Fibroblast of lung (primary cell): ENCODE results near the gene FAM168B. TPM values are rescaled to one million over a fixed set of nuclear protein-coding genes. Genes with fewer than 3 reads are reported as not detected.

Experiments used
- DNase-seq, 2 donors: peaks; one replicate each; pipeline versions ENCODE4 v3.0.0 to v3.0.0-alpha.2; 2010; ENCODE audit warnings: low read depth in 2 of 2
- H2AFZ ChIP-seq: 2 replicates; pipeline ENCODE4 v1.5.1; 2012; ENCODE audit warnings: low read length, control low read depth, inconsistent platforms
- H3K27ac ChIP-seq: 2 replicates; pipeline ENCODE4 v1.5.1; 2011; ENCODE audit warnings: low read length, control low read depth; ENCODE audit not compliant: insufficient read depth
- H3K27me3 ChIP-seq: 2 replicates; pipeline ENCODE4 v1.5.1; 2011; ENCODE audit warnings: mild to moderate bottlenecking, low read length; ENCODE audit not compliant: control insufficient read depth, insufficient read depth
- H3K36me3 ChIP-seq: 2 replicates; pipeline ENCODE4 v1.5.1; 2011; ENCODE audit warnings: low read length; ENCODE audit not compliant: control insufficient read depth, insufficient read depth
- H3K4me1 ChIP-seq: 2 replicates; pipeline ENCODE4 v1.5.1; 2011; ENCODE audit warnings: low read length; ENCODE audit not compliant: control insufficient read depth, insufficient read depth; ENCODE audit errors: extremely low read depth
- H3K4me2 ChIP-seq: 2 replicates; pipeline ENCODE4 v1.5.1; 2011; ENCODE audit warnings: low read length, control low read depth; ENCODE audit not compliant: insufficient read depth; ENCODE audit errors: extremely low read depth
- H3K4me3 ChIP-seq, 4 experiments: fragments of 200-600 bp in 1 of 4; sonication (generic) in 1 of 4; replicated peaks in 1 of 4; 2 replicates each; pipeline ENCODE4 v1.5.1; 2011 to 2016; ENCODE audit warnings: low read length in 4 of 4, low read depth in 3 of 4, mild to moderate bottlenecking in 3 of 4, control low read depth in 2 of 4, inconsistent platforms in 1 of 4, mixed read lengths in 1 of 4; ENCODE audit not compliant: insufficient read depth in 1 of 4; ENCODE audit errors: control extremely low read depth in 1 of 4
- H3K79me2 ChIP-seq: 2 replicates; pipeline ENCODE4 v1.5.1; 2012; ENCODE audit warnings: mild to moderate bottlenecking, low read length, inconsistent platforms; ENCODE audit not compliant: control insufficient read depth, insufficient read depth
- H3K9ac ChIP-seq: 2 replicates; pipeline ENCODE4 v1.5.1; 2011; ENCODE audit warnings: mild to moderate bottlenecking, low read length, control low read depth; ENCODE audit not compliant: insufficient read depth
- H3K9me3 ChIP-seq: 2 replicates; pipeline ENCODE4 v1.5.1; 2012; ENCODE audit warnings: low read depth, low read length; ENCODE audit not compliant: control insufficient read depth, insufficient read depth
- H4K20me1 ChIP-seq: 2 replicates; pipeline ENCODE4 v1.5.1; 2011; ENCODE audit warnings: low read length; ENCODE audit not compliant: control insufficient read depth, insufficient read depth; ENCODE audit errors: extremely low read depth
- EZH2 ChIP-seq: IDR thresholded peaks from 2 replicates; pipeline ENCODE4 v1.5.1; 2012; ENCODE audit warnings: low read length, control low read depth, mild to moderate bottlenecking; ENCODE audit errors: missing control alignments
- polyA plus RNA-seq, 2 donors: library from polyadenylated mRNA; depleted of rRNA in 1 of 2; stranded (reverse) in 1 of 2; unstranded in 1 of 2; fragments of >200 nt; gene quantifications; 2 replicates each; pipeline ENCODE4 v1.2.1, GENCODE V29; 2011 to 2012; ENCODE audit warnings: missing spikeins in 1 of 2
- total RNA-seq: library from RNA; depleted of rRNA; stranded (reverse); fragments of >200 nt; gene quantifications from 2 replicates; pipeline ENCODE4 v1.2.1, GENCODE V29; 2014
- TF ChIP-seq, protein P1 (sequence below), 2 donors: IDR thresholded peaks in 1 of 2; conservative IDR thresholded peaks in 1 of 2; 1 replicate in 1 of 2; 2 replicates in 1 of 2; pipeline ENCODE4 v1.5.1; 2011 to 2012; ENCODE audit warnings: low read length in 2 of 2, control low read depth in 1 of 2, inconsistent platforms in 1 of 2, low read depth in 1 of 2, mild to moderate bottlenecking in 1 of 2

FAM168B gene
- total and polyA plus RNA-seq, 2 donors (not counting 1 experiment from before 2014, with no cell fraction given) = 71.2 to 87.8 TPM

DNA sequence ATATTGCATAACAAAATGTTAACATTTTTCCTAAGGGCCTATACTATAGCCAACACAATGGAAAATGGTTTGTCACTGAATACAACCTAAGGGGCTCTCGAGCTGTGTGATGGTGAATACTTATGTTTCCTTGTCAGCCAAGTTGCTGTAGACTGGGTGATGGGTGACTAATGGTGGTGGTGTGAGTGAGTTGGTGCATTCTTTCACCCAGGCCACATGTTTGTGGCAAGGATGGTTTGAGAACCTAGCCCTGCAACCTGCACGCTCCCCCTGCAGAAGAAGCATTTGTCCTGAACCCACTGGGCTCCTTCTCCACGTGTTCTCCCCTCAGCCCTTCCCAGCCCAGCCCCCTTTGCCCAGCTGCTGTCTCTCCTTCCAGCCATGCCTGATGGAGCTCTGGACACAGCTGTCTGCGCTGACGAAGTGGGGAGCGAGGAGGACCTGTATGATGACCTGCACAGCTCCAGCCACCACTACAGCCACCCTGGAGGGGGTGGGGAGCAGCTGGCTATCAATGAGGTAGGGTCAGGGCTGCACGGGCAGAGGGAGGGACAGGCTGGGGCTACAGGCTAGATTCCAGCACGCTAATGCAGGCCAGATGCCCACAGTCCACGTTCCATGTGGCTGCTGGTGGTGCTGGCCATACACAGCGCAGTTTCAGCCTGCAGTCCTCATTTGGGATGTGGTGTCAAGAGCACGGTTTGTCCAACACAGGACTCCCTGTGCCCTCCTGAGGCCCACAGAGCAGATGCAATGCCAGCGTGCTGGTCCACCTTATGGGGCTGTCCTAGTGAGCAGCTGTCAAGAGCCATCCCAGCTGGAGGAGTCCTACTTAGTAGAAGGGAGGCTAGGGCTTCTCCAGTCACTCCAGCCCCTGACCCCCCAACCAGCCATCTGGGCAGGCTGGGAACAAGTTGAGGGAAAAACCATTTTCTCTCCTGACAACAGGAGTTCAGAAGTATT, 65.4 kb downstream of the FAM168B start:
- no peak overlapping the region for H3K4me3 ChIP-seq
- no peaks in the 10 kb centered on the region for H3K36me3 ChIP-seq
- no peaks in the 10 kb centered on the region for H3K79me2 ChIP-seq
- H3K4me1 ChIP-seq = no peaks in the 10 kb centered on the region
- H3K4me2 ChIP-seq = no peak overlapping the region
- H3K9ac ChIP-seq = no peak overlapping the region
- no peaks in the 10 kb centered on the region for H4K20me1 ChIP-seq
- no peak for DNase-seq
- no peaks in the 10 kb centered on the region for H3K9me3 ChIP-seq
- no peaks in the 10 kb centered on the region for H3K27me3 ChIP-seq
- TF ChIP-seq, protein P1, sequence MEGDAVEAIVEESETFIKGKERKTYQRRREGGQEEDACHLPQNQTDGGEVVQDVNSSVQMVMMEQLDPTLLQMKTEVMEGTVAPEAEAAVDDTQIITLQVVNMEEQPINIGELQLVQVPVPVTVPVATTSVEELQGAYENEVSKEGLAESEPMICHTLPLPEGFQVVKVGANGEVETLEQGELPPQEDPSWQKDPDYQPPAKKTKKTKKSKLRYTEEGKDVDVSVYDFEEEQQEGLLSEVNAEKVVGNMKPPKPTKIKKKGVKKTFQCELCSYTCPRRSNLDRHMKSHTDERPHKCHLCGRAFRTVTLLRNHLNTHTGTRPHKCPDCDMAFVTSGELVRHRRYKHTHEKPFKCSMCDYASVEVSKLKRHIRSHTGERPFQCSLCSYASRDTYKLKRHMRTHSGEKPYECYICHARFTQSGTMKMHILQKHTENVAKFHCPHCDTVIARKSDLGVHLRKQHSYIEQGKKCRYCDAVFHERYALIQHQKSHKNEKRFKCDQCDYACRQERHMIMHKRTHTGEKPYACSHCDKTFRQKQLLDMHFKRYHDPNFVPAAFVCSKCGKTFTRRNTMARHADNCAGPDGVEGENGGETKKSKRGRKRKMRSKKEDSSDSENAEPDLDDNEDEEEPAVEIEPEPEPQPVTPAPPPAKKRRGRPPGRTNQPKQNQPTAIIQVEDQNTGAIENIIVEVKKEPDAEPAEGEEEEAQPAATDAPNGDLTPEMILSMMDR (conservative IDR thresholded peaks at IDR 0.05 in 1 of 2, IDR thresholded peaks at IDR 0.05 in 1 of 2; ENCODE audit: low read depth in 1 of 2, low read length in 2 of 2) = no peak
- TF ChIP-seq EZH2 = no peak
- no peak overlapping the region for H2AFZ ChIP-seq
- H3K27ac ChIP-seq = no peak overlapping the region

GRCh38 chr2:131026919-131027318, 66.3 kb downstream of the FAM168B start:
- Histone ChIP-seq H3K27me3 (no peaks in the 10 kb centered on the region), H3K4me1 (no peaks in the 10 kb centered on the region), H3K4me2 (no peak overlapping the region), H2AFZ (no peak overlapping the region), H3K79me2 (no peaks in the 10 kb centered on the region), H3K9me3 (no peaks in the 10 kb centered on the region), H3K27ac (no peak overlapping the region), H3K9ac (no peak overlapping the region), H4K20me1 (no peaks in the 10 kb centered on the region), H3K4me3 (no peak overlapping the region), H3K36me3 (no peaks in the 10 kb centered on the region)
- TF ChIP-seq, protein P1 (conservative IDR thresholded peaks at IDR 0.05 in 1 of 2, IDR thresholded peaks at IDR 0.05 in 1 of 2; ENCODE audit: low read depth in 1 of 2, low read length in 2 of 2) = no peak
- TF ChIP-seq EZH2 = no peak
- no peak for DNase-seq

GRCh38 chr2:131023758-131024157, 69.5 kb downstream of the FAM168B start:
- TF ChIP-seq EZH2 = no peak
- TF ChIP-seq, protein P1 (conservative IDR thresholded peaks at IDR 0.05 in 1 of 2, IDR thresholded peaks at IDR 0.05 in 1 of 2; ENCODE audit: low read depth in 1 of 2, low read length in 2 of 2) = no peak
- Histone ChIP-seq H3K9me3 (no peaks in the 10 kb centered on the region), H2AFZ (no peak overlapping the region)

More at GRCh38 chr2:131023758-131024157, 69.5 kb downstream of the FAM168B start:
- no peaks in the 10 kb centered on the region for H4K20me1 ChIP-seq
- H3K4me3 ChIP-seq = no peak overlapping the region
- DNase-seq = no peak
- H3K79me2 ChIP-seq = no peaks in the 10 kb centered on the region
- H3K9ac ChIP-seq = no peak overlapping the region
- no peaks in the 10 kb centered on the region for H3K4me1 ChIP-seq
- no peak overlapping the region for H3K27ac ChIP-seq
- no peak overlapping the region for H3K4me2 ChIP-seq
- H3K36me3 ChIP-seq = no peaks in the 10 kb centered on the region
- no peaks in the 10 kb centered on the region for H3K27me3 ChIP-seq
